GM12878 (cell line): ENCODE measurements around the gene ZIC2. TPM values are rescaled to one million over a fixed set of nuclear protein-coding genes. Genes with fewer than 3 reads are reported as not detected.

ENCODE experiments used
- ATAC-seq: fragments of 200-7000 bp; cut with Tn5 transposase; 3 replicates; pipeline ENCODE4 v1.9.1; 2020; ENCODE audit warnings: mild to moderate bottlenecking, moderate library complexity
- BruUV-seq: library from RNA; stranded (reverse); fragments of 400-500 nt; replicated peaks from 2 replicates; lab custom pipeline; 2021; lab: Mats Ljungman, UMichigan
- CTCF ChIA-PET: fragments of 300-600 bp; sonication (Branson Sonifier 250); formaldehyde crosslinking; extraction: SDS; loops from one replicate; lab custom pipeline; 2021; ENCODE audit warnings: inconsistent platforms; lab: Yijun Ruan, JAX
- POLR2A ChIA-PET: fragments of 350-600 bp; formaldehyde crosslinking; extraction: SDS; loops from one replicate; lab custom pipeline; 2021; ENCODE audit warnings: inconsistent platforms; lab: Charles Lee
- RAD21 ChIA-PET: fragments of 300-600 bp; sonication (Branson Sonifier 250); formaldehyde crosslinking; loops from one replicate; lab custom pipeline; 2023; ENCODE audit warnings: antibody characterized with exemption; ENCODE audit not compliant: unreplicated experiment; lab: Charles Lee
- SMC1A ChIA-PET: fragments of 300-600 bp; sonication (Branson Sonifier 250); formaldehyde crosslinking; loops from one replicate; lab custom pipeline; 2023; ENCODE audit not compliant: unreplicated experiment, uncharacterized antibody; lab: Charles Lee
- DNase-seq: peaks from one replicate; pipeline ENCODE4 v3.0.0-alpha.2; 2011; ENCODE audit warnings: low read depth, low spot score
- FAIRE-seq: peaks from 3 replicates; lab custom pipeline; 2011; peaks lifted over from hg19 to GRCh38; lab: Jason Lieb, UNC
- H2AFZ ChIP-seq: 2 replicates; pipeline ENCODE4 v1.6.0; 2011; ENCODE audit warnings: low read depth, low read length, control low read depth; ENCODE audit not compliant: control insufficient read depth
- H3K27ac ChIP-seq: 2 replicates; pipeline ENCODE4 v1.5.1; 2011; ENCODE audit warnings: control low read depth; ENCODE audit not compliant: control insufficient read depth, insufficient read depth
- H3K27me3 ChIP-seq, 2 experiments: replicated peaks in 1 of 2; 2 replicates each; pipeline versions ENCODE4 v1.6.0 to v1.6.1; 2011; ENCODE audit warnings: low read length in 1 of 2; ENCODE audit not compliant: control insufficient read depth in 2 of 2, insufficient read depth in 2 of 2
- H3K36me3 ChIP-seq, 2 experiments: 2 replicates each; pipeline ENCODE4 v1.5.1; 2011; ENCODE audit warnings: low read length in 1 of 2; ENCODE audit not compliant: control insufficient read depth in 2 of 2, insufficient read depth in 2 of 2
- H3K4me1 ChIP-seq: 2 replicates; pipeline ENCODE4 v1.6.1; 2011; ENCODE audit warnings: mild to moderate bottlenecking, low read length, moderate library complexity, mixed read lengths; ENCODE audit not compliant: control insufficient read depth, insufficient read depth
- H3K4me2 ChIP-seq: 2 replicates; pipeline ENCODE4 v1.6.0; 2011; ENCODE audit warnings: control low read depth; ENCODE audit not compliant: control insufficient read depth, insufficient read depth
- H3K4me3 ChIP-seq: fragments of 200-600 bp; sonication (generic); 2 replicates; pipeline ENCODE4 v1.5.1; 2016
- H3K79me2 ChIP-seq: 2 replicates; pipeline ENCODE4 v1.6.0; 2011; ENCODE audit warnings: low read length; ENCODE audit not compliant: control insufficient read depth, insufficient read depth
- H3K9ac ChIP-seq: 2 replicates; pipeline ENCODE4 v1.8.0; 2011; ENCODE audit warnings: low read length, control low read depth, mixed read lengths; ENCODE audit not compliant: control insufficient read depth, insufficient read depth
- H3K9me3 ChIP-seq: replicated peaks from 3 replicates; pipeline ENCODE4 v1.5.1; 2011; ENCODE audit warnings: mild to moderate bottlenecking, low read length; ENCODE audit not compliant: control insufficient read depth, insufficient read depth
- H4K20me1 ChIP-seq: 2 replicates; pipeline ENCODE4 v1.6.0; 2011; ENCODE audit not compliant: control insufficient read depth, insufficient read depth
- BHLHE40 ChIP-seq, 2 experiments: fragments of 450-650 bp in 1 of 2; IDR thresholded peaks; 2 replicates each; pipeline ENCODE4 v1.6.1; 2011 to 2017; ENCODE audit warnings: low read depth in 2 of 2, borderline replicate concordance in 1 of 2, improper control_type of control experiment in 1 of 2, low read length in 1 of 2, mild to moderate bottlenecking in 1 of 2
- CHD2 ChIP-seq: IDR thresholded peaks from 2 replicates; pipeline ENCODE4 v1.6.1; 2011; ENCODE audit warnings: low read depth, low read length, improper control_type of control experiment, borderline replicate concordance
- DPF2 ChIP-seq: fragments of 450-650 bp; IDR thresholded peaks from 2 replicates; pipeline ENCODE4 v1.6.1; 2017; ENCODE audit warnings: mild to moderate bottlenecking
- IKZF1 ChIP-seq: fragments of 450-650 bp; conservative IDR thresholded peaks from 2 replicates; pipeline ENCODE4 v1.6.1; 2017; ENCODE audit warnings: antibody characterized with exemption, mild to moderate bottlenecking
- REST ChIP-seq: IDR thresholded peaks from 2 replicates; pipeline ENCODE4 v1.6.1; 2012; ENCODE audit warnings: mild to moderate bottlenecking, low read depth, low read length
- SIX5 ChIP-seq: IDR thresholded peaks from 2 replicates; pipeline ENCODE4 v1.6.1; 2011; ENCODE audit warnings: mild to moderate bottlenecking, low read depth, low read length, moderate library complexity; ENCODE audit not compliant: severe bottlenecking
- SPI1 ChIP-seq: IDR thresholded peaks from 2 replicates; pipeline ENCODE4 v1.6.1; 2011; ENCODE audit warnings: low read depth, mild to moderate bottlenecking, low read length, moderate library complexity, borderline replicate concordance; ENCODE audit not compliant: insufficient read depth
- ZBTB33 ChIP-seq: fragments of 450-650 bp; IDR thresholded peaks from 2 replicates; pipeline ENCODE4 v1.6.1; 2017; ENCODE audit warnings: mild to moderate bottlenecking
- WGBS: methylation state at CpG from one replicate; pipeline ENCODE4 v1.1.6; 2016; ENCODE audit warnings: low lambda C conversion rate; ENCODE audit not compliant: insufficient replicate concordance, insufficient coverage; ENCODE audit errors: missing lambda C conversion rate; 5-methylcytosine and 5-hydroxymethylcytosine counted together
- in situ Hi-C: fragments of 300-500 bp; cut with MboI; formaldehyde crosslinking; loops from 9 replicates; pipeline ENCODE4 v1.14.3; 2018; ENCODE audit warnings: mixed read lengths
- intact Hi-C: fragments of 100-400 bp; cut with micrococcal nuclease; formaldehyde crosslinking; loops from one replicate; pipeline ENCODE4 v1.14.2; 2022; ENCODE audit not compliant: unreplicated experiment
- polyA plus RNA-seq, 11 experiments: library from polyadenylated mRNA; depleted of rRNA in 4 of 11; unstranded in 6 of 11; stranded (reverse) in 5 of 11; fragments of >200 nt; fragmentation: Nextera tagmentation in 4 of 11; fragmentation: Illumina TruSeq in 1 of 11; extraction: Ambion mirVana in 4 of 11; extraction: Trizol in 1 of 11; gene quantifications; 1 replicate in 1 of 11; 2 replicates in 10 of 11; pipeline versions ENCODE4 v1.2.1 to v1.2.3, GENCODE V29; 2011 to 2016; ENCODE audit warnings: inconsistent platforms in 2 of 11, missing spikeins in 2 of 11, low read depth in 1 of 11
- total RNA-seq, 4 experiments: library from RNA; depleted of rRNA in 3 of 4; stranded (reverse); fragments of >200 nt in 3 of 4; fragmentation: Illumina TruSeq in 1 of 4; extraction: Trizol in 1 of 4; gene quantifications; 2 replicates each; pipeline versions ENCODE4 v1.2.1 to v1.2.3, GENCODE V29; 2013 to 2021
- TF ChIP-seq, protein P1 (sequence below), 3 experiments: IDR thresholded peaks in 2 of 3; conservative IDR thresholded peaks in 1 of 3; 2 replicates each; pipeline ENCODE4 v1.5.1; 2011; ENCODE audit warnings: low read depth in 3 of 3, low read length in 3 of 3, mild to moderate bottlenecking in 3 of 3, control low read depth in 2 of 3, moderate library complexity in 2 of 3, inconsistent platforms in 1 of 3, mixed read lengths in 1 of 3; ENCODE audit not compliant: control insufficient read depth in 2 of 3, insufficient read depth in 1 of 3; ENCODE audit errors: extremely low read depth in 1 of 3

The ZIC2 gene
- total and polyA plus RNA-seq, 10 of the 15 experiments (the other 5 are each of a cell fraction or from before 2014, with no cell fraction given): 0.05 TPM; not detected in 8

- TF ChIP-seq, protein P1, sequence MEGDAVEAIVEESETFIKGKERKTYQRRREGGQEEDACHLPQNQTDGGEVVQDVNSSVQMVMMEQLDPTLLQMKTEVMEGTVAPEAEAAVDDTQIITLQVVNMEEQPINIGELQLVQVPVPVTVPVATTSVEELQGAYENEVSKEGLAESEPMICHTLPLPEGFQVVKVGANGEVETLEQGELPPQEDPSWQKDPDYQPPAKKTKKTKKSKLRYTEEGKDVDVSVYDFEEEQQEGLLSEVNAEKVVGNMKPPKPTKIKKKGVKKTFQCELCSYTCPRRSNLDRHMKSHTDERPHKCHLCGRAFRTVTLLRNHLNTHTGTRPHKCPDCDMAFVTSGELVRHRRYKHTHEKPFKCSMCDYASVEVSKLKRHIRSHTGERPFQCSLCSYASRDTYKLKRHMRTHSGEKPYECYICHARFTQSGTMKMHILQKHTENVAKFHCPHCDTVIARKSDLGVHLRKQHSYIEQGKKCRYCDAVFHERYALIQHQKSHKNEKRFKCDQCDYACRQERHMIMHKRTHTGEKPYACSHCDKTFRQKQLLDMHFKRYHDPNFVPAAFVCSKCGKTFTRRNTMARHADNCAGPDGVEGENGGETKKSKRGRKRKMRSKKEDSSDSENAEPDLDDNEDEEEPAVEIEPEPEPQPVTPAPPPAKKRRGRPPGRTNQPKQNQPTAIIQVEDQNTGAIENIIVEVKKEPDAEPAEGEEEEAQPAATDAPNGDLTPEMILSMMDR (IDR thresholded peaks at IDR 0.05 in 2 of 3, conservative IDR thresholded peaks at IDR 0.05 in 1 of 3; ENCODE audit: control insufficient read depth in 2 of 3, extremely low read depth in 1 of 3, insufficient read depth in 1 of 3, low read depth in 3 of 3, low read length in 3 of 3): no peak
- no peak for TF ChIP-seq CHD2
Measured at GRCh38 chr13:99979453-99980200, 2.0 kb upstream of the ZIC2 start (continued).

DNA sequence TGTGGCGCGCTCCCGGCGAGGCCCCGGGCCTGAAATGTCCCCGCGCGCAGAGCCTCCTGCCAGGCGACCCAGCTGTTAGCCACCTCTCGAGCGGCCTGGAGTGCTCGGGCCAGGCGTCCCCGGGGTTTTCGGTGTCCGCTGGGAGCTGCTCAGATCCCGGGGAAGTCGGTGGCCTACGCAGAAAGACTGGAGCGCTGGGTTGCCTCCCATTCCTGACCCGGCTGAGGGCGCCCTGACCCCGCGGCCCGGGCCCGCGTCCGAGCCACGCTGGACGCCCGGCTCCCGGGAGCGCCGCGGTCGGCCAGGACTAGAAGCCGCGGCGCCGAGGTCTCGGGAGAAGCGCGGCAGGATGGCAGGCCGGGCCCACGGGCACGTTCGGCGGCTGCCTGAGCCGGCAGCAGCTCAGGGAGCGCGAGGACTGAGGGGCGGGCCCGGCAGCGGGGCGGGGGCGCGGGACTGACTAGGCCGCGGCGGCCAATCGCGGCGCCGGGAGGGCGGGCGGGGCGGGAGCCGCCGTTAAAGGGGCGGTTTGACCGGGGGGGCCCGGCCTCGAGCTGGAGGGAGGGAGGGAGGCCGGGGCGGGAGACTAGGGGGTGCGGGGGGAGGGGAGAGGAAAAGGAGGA, 1.3 kb upstream of the ZIC2 start:
- ChIA-PET SMC1A (no interaction called here), CTCF (no interaction called here), POLR2A (no interaction called here), RAD21 (no interaction called here)
- DNase-seq (no peak), ATAC-seq (peak; percentile 76), FAIRE-seq (no peak)
- Histone ChIP-seq H4K20me1 (no peaks in the 10 kb centered on the region), H3K9me3 (peaks cover 6% of the 10 kb centered on the region), H3K27ac (no peak overlapping the region), H3K4me3 (peak overlapping the region; percentile 16; the same call in 1 of the 2 replicates), H3K79me2 (no peaks in the 10 kb centered on the region), H3K36me3 (no peaks in the 10 kb centered on the region), H3K27me3 (peaks cover 5 to 35% of the 10 kb centered on the region in 2 experiments), H3K4me2 (peak overlapping the region; percentile 59), H3K9ac (no peak overlapping the region), H2AFZ (no peak overlapping the region; the same call in 1 of the 2 replicates), H3K4me1 (no peaks in the 10 kb centered on the region)
- in situ Hi-C loops (no loop called here), intact Hi-C loops (no loop called here)
- no peak for TF ChIP-seq SPI1
- TF ChIP-seq SIX5: no peak
- TF ChIP-seq DPF2: no peak
- no peak for TF ChIP-seq IKZF1
- TF ChIP-seq CHD2: no peak
- no peak for TF ChIP-seq REST
- TF ChIP-seq ZBTB33: no peak
- TF ChIP-seq BHLHE40 (IDR thresholded peaks at IDR 0.05; ENCODE audit: borderline replicate concordance in 1 of 2, low read depth in 2 of 2, low read length in 1 of 2): no peak
- no TSS peak for BruUV-seq
- WGBS: 51% methylated on average over 42 of the region's 76 CpGs
